IgD-negative memory B cell (primary cell): ENCODE results near the gene ATXN1L. TPM values are rescaled to one million over a fixed set of nuclear protein-coding genes. Genes with fewer than 3 reads are reported as not detected.
"Not testable (repeated sequence)": the region's sequence is repeated elsewhere in the genome, so short reads cannot be mapped to it uniquely, and the experiment has no call there.

Experiments
- H3K27ac Mint-ChIP-seq, 3 donors: one replicate each; pipeline ENCODE4 v1.8.0; 2020 to 2022; ENCODE audit warnings: mild to moderate bottlenecking in 3 of 3, mixed read lengths in 3 of 3, moderate library complexity in 1 of 3
- H3K27me3 Mint-ChIP-seq: one replicate; pipeline ENCODE4 v1.8.0; 2021; ENCODE audit warnings: mixed read lengths
- H3K36me3 Mint-ChIP-seq: one replicate; pipeline ENCODE4 v1.8.0; 2020; ENCODE audit warnings: mild to moderate bottlenecking, mixed read lengths
- H3K4me1 Mint-ChIP-seq, 3 donors: one replicate each; pipeline ENCODE4 v1.8.0; 2020 to 2022; ENCODE audit warnings: mixed read lengths in 3 of 3, mild to moderate bottlenecking in 1 of 3
- H3K4me3 Mint-ChIP-seq, 4 donors: one replicate each; pipeline ENCODE4 v1.8.0; 2020 to 2022; ENCODE audit warnings: mild to moderate bottlenecking in 4 of 4, mixed read lengths in 4 of 4, moderate library complexity in 3 of 4
- H3K9me3 Mint-ChIP-seq, 3 donors: one replicate each; pipeline ENCODE4 v1.8.0; 2020 to 2021; ENCODE audit warnings: mixed read lengths in 3 of 3, mild to moderate bottlenecking in 1 of 3
- polyA plus RNA-seq: library from polyadenylated mRNA; unstranded; fragments of 300-500 nt; fragmentation: Illumina TruSeq; gene quantifications from one replicate; pipeline ENCODE4 v1.2.3, GENCODE V29; 2021

The ATXN1L gene, protein sequence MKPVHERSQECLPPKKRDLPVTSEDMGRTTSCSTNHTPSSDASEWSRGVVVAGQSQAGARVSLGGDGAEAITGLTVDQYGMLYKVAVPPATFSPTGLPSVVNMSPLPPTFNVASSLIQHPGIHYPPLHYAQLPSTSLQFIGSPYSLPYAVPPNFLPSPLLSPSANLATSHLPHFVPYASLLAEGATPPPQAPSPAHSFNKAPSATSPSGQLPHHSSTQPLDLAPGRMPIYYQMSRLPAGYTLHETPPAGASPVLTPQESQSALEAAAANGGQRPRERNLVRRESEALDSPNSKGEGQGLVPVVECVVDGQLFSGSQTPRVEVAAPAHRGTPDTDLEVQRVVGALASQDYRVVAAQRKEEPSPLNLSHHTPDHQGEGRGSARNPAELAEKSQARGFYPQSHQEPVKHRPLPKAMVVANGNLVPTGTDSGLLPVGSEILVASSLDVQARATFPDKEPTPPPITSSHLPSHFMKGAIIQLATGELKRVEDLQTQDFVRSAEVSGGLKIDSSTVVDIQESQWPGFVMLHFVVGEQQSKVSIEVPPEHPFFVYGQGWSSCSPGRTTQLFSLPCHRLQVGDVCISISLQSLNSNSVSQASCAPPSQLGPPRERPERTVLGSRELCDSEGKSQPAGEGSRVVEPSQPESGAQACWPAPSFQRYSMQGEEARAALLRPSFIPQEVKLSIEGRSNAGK
- 5.4 TPM for polyA plus RNA-seq

DNA sequence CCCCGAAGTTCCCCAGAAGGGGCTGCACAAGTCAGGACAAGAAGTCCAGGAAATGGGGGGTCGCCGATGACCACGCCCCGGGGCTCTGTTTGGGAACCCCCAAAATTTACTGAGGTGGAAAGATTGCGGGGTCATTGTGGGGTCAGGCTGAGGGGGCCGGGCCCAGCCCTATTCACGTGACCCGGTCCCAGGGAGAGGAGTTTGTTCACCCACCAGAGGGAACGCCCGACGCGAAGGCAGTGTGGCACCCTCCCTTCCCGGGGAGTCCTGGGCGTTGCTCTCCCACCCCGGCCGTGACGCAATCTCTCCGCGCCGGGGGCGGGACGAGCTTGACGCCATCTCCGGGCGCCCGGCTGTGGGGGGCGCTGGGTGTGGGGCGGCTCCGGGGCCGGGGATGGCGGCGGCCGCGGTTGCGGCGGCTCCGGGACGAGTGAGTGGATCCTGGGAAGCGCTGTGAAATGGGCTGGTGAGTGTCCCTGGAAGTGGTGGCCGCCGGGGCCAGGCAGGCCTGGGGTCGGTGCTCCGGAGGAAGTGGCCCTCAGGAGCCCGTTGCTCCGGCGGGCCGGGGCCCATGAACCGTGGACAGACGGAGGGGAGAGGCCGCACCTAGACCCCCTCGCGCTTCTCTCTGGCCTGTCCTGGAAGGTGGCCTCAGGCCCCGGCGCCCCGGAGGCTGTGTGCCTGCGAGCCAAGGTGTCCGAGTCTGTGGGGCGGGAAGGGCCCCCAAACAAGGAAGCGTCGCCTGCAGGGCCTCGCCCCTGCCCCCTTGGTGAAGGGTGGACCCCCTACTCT is at the start of gene ATXN1L:
ATXN1L (plus strand) TSS at position 338 of the 792 bp plus-strand sequence. CDS start 3,765 bp downstream, outside the sequence.
- H3K9me3 Mint-ChIP-seq = no peaks in the 10 kb centered on the region
- no peaks in the 10 kb centered on the region for H3K27me3 Mint-ChIP-seq
- H3K4me1 Mint-ChIP-seq = peaks cover 32 to 51% (median 43%) of the 10 kb centered on the region in 3 donors
- peak within 1 kb of the TSS; percentile 89 to 99 (median 98) for H3K4me3 Mint-ChIP-seq
- peaks cover 7% of the 10 kb centered on the region for H3K36me3 Mint-ChIP-seq
- H3K27ac Mint-ChIP-seq = peak within 1 kb of the TSS; percentile 98 to 100 (median 99)

DNA sequence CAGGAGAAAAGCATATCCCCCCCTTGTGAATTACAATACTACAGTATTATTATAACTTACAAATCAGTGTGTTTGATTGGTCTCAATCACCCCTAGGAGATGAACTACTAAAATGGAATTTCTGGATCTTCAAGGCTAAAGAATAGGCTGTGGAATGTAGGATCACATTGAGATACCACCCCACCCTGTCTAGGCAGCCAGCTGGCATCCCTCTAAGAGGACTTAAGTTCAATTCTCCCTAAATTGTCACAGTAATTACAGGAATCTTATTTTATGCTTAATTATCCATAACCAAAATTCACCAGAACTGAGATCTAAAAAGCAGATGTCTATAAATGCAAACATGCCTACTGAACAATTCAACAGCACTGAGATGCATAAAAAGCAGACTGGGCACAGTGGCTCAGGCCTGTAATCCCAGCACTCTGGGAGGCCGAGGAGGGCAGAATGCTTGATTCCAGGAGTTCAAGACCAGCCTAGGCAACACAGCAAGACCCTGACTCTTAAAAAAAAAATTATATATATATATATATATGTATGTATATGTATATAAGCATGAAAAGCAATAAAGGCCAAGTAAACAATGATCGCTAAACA is 49.2 kb upstream of the ATXN1L start:
- Mint-ChIP-seq H3K27me3 (no peaks in the 10 kb centered on the region), H3K36me3 (no peaks in the 10 kb centered on the region), H3K27ac (no peak overlapping the region), H3K4me3 (no peak overlapping the region), H3K9me3 (no peaks in the 10 kb centered on the region), H3K4me1 (peaks cover 26 to 32% (median 29%) of the 10 kb centered on the region in 3 donors)

DNA sequence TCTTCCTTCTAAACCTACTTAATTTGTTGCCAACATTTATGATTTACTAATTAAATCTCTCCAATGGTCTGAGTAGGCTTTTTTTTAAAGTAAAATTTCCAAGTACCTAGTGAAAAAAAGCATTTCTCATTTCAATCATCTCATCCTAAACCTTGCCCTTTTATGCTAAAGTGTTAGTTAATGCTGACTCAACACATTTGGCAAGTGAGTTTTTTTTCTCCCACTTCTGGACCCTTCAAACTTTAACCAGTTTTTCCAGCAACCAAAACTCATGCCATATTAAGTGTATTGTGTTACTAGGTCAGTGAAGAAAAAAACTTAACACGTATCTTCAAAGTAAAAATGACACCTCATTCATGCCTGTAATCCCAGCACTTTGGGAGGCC is 42.5 kb upstream of the ATXN1L start:
- Mint-ChIP-seq H3K27ac (no peak overlapping the region), H3K36me3 (no peaks in the 10 kb centered on the region), H3K27me3 (no peaks in the 10 kb centered on the region), H3K4me3 (no peak overlapping the region), H3K4me1 (peaks cover 16 to 28% (median 23%) of the 10 kb centered on the region in 3 donors), H3K9me3 (no peaks in the 10 kb centered on the region)

DNA sequence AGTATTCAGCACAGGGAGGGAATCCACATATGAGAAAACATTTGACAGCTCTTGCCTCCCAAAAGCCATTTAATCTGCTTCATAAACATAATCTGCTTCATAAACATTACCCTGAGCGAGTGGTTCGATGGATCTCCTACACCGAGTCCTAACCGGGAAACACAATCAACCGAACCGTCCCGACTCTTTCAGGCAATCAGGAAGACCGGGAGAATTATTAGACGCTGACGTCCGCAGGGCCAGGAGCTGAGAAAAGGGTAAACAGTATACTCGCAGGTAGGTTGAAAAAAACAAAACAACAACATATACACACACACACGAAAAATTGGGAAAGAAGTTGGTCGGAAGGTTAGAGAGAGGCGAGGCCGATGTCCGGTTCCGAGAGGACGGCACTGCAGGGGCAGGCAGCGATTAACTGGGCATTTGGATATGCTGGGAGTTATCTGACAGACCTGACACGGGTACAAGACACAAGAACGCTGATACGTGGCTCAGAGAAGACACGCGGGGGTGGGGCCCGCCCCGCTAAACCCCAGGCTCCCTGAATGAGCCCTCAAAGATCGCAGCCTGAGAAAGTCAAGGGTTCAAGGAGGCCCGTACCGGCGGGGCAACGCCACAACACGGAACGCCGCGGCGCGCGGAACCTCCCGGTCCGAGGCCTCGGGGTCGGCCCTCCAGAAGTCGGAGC is 37.7 kb upstream of the ATXN1L start:
- Mint-ChIP-seq H3K9me3 (no peaks in the 10 kb centered on the region), H3K4me1 (peaks cover 22 to 31% (median 26%) of the 10 kb centered on the region in 3 donors), H3K27me3 (no peaks in the 10 kb centered on the region), H3K36me3 (no peaks in the 10 kb centered on the region), H3K27ac (peak overlapping the region; percentile 99 to 100 (median 100)), H3K4me3 (peak overlapping the region; percentile 93 to 99 (median 98))

DNA sequence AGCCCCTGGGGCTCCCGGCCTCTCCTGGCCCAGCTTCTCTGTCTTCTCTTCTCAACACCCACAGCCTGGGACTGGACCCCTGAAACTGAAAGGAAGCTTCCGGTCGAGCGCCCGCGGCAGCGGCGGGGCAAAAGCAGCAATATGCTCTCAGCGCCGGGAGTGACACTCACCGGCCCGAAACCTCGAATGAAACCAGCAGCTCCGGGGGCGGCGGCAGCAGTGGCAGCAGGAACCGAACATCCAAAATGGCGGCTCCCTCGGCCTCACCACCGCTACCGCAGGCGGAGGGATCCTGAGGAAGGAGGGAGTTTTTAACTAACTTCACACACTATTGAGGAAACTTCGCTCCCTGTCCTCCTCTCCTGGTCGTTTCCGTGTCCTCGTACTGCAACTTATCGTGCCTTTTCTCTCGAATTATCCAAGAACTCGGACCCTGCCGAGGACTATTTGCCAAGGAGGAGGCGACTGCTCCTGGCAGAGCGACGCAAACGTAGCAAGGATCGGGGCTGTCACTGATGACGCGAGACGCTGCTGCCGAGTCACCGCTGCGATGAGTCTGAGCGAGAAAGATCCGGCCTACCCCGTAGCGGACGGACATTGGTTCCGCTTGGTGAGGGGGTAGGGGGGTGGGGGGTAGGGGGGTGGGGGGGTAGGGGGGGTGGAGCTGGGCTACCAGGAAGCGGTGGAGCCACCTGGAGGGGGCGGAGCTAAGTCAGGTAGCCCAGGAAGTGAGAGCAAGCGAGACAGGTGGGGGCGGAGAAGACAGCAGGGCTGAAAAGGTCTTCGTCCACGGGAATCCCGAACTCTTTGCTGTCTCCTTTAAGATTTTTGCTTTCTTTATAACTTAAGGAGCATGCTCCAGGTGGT is 37.0 kb upstream of the ATXN1L start, which contains the start of gene AP1G1:
AP1G1 (minus strand) TSS at position 242 of the 867 bp plus-strand sequence. CDS start 19,355 bp downstream, outside the sequence.
- peak within 1 kb of the TSS; percentile 93 to 99 (median 98) for H3K4me3 Mint-ChIP-seq
- peaks cover 22 to 28% (median 26%) of the 10 kb centered on the region in 3 donors for H3K4me1 Mint-ChIP-seq
- H3K27me3 Mint-ChIP-seq = no peaks in the 10 kb centered on the region
- peak within 1 kb of the TSS; percentile 99 to 100 (median 100) for H3K27ac Mint-ChIP-seq
- H3K36me3 Mint-ChIP-seq = no peaks in the 10 kb centered on the region
- no peaks in the 10 kb centered on the region for H3K9me3 Mint-ChIP-seq

DNA sequence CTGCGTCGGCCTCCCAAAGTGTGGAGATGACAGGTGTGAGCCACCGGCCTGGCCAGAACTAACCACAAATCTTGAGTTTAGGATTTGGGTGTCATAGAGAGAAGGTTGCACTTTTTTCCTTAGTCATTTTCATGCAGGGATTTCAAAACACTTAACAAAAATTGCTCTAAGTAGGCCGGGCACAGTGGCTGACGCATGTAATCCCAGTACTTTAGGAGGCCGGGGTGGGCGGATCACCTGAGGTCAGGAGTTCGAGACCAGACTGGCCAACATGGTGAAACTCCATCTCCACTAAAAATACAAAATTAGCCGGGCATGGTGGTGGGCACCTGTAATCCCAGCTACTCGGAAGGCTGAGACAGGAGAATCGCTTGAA is 35.6 kb upstream of the ATXN1L start:
- peaks cover 20 to 26% (median 25%) of the 10 kb centered on the region in 3 donors for H3K4me1 Mint-ChIP-seq

DNA sequence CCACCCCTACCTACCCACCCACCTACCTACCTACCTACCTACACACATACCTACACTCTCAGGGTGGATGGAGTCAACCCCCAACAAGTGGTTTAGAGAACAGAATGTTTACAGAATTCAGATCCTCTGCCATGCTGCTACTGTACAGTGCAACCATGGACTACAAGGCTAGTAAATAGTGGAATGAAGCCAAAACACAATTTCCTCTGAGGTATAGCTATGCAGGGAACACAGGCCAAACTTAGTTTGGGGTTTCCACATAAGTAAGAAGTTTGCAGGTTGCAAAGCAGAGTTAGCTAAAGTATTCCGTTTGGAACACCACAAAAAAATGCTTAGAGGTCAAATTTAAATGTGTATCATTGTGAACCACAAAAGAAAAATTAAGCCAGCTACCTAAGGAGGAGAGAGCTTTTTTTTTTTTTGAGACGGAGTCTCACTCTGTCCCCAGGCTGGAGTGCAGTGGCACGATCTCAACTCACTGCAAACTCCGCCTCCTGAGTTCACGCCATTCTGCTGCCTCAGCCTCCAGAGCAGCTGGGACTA is 34.4 kb upstream of the ATXN1L start:
- Mint-ChIP-seq H3K27me3 (no peaks in the 10 kb centered on the region), H3K27ac (peak overlapping the region in 1 of 3 donors; percentile 16), H3K4me3 (peak overlapping the region in 1 of 4 donors; percentile 74), H3K36me3 (no peaks in the 10 kb centered on the region), H3K9me3 (no peaks in the 10 kb centered on the region), H3K4me1 (peaks cover 22 to 24% (median 23%) of the 10 kb centered on the region in 3 donors)

More for the DNA sequence above, 35.6 kb upstream of the ATXN1L start:
- peak overlapping the region; percentile 99 to 100 (median 100) for H3K27ac Mint-ChIP-seq
- not testable (repeated sequence) for H3K27me3 Mint-ChIP-seq, H3K36me3 Mint-ChIP-seq, H3K9me3 Mint-ChIP-seq
- H3K4me3 Mint-ChIP-seq = peak overlapping the region in 3 of 4 donors; percentile 34 to 97 (median 81)

DNA sequence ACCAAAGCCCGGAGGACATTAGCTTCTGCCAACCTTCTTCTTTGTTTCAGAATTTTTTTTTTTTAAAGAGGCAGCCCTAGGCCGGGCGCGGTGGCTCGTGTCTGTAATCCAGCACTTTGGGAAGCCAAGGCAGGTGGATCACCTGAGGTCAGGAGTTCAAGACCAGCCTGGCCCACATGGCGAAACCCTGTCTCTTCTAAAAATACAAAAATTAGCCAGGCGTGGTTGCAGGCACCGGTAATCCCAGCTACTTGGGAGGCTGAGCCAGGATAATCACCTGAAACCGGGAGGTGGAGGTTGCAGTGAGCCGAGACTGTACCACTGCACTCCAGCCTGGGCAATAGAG is 28.6 kb upstream of the ATXN1L start:
- Mint-ChIP-seq H3K4me3 (peak overlapping the region; percentile 44 to 97 (median 69)), H3K27ac (peak overlapping the region; percentile 67 to 93 (median 91)), H3K4me1 (peaks cover 15 to 20% (median 19%) of the 10 kb centered on the region in 3 donors)
- not testable (repeated sequence) for H3K36me3 Mint-ChIP-seq, H3K27me3 Mint-ChIP-seq, H3K9me3 Mint-ChIP-seq

DNA sequence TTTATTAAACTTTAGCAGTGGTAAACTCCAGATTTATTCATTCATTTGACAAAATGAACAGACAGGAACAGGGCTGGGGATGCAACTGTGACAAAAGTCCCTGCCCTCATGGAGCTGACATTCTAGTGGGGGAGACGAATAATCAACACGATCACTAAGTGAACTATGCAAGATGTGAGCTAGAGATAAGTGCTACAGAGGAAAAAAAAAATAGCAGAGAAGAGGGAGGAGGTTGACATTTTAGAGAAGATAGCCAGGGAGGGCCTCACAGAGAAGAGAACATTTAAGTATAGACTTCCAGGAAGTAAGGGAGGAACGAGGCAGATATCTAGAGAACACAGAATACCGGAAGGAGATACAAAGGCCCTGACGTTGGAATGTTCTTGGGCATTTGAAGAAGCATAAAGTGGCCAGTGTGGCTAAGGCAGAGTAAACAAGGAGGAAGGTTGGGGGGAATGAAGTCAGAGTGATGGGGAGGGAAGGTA is 19.2 kb upstream of the ATXN1L start:
- H3K36me3 Mint-ChIP-seq = no peaks in the 10 kb centered on the region
- H3K27me3 Mint-ChIP-seq = no peaks in the 10 kb centered on the region
- no peak overlapping the region for H3K27ac Mint-ChIP-seq
- H3K4me1 Mint-ChIP-seq = no peaks in the 10 kb centered on the region
- H3K9me3 Mint-ChIP-seq = no peaks in the 10 kb centered on the region
- no peak overlapping the region for H3K4me3 Mint-ChIP-seq

DNA sequence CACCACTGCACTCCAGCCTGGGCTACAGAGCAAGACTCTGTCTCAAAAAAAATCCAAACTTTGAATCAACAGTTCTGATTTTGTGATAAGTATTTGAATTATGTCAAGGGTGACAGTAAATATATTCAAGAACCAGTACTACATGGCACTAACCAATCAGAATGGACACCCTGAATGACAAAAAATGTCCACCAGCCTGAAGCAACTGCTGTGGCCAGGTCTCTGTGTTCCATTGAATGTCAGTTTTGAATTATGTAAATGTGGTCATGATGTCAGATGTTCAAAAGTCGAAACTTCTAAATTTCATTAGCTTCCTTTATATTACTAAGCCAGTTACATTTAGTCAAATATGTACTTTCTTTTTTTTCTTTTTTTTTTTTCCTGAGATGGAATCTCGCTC is 15.4 kb upstream of the ATXN1L start:
- H3K4me1 Mint-ChIP-seq = no peaks in the 10 kb centered on the region
- H3K27ac Mint-ChIP-seq = no peak overlapping the region
- no peaks in the 10 kb centered on the region for H3K27me3 Mint-ChIP-seq
- no peaks in the 10 kb centered on the region for H3K36me3 Mint-ChIP-seq
- H3K9me3 Mint-ChIP-seq = no peaks in the 10 kb centered on the region
- H3K4me3 Mint-ChIP-seq = no peak overlapping the region

DNA sequence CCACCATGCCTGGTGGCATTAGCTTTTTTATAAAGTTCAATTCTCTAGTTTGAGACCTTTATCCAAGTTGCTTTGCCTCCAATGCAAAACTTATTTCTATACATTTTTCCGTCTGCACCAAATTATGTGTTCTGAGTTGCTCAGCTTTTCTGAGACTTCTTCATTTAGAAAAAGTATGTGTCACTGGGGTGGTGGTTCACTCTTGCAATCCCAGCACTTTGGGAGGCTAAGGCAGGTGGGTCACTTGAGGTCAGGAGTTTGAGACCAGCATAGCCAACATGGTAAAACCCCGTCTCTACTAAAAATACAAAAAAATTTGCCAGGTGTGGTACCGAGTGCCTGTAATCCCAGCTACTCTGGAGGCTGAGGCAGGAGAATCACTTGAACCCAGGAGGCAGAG is 14.1 kb upstream of the ATXN1L start:
- not testable (repeated sequence) for H3K27me3 Mint-ChIP-seq, H3K36me3 Mint-ChIP-seq, H3K9me3 Mint-ChIP-seq, H3K4me3 Mint-ChIP-seq, H3K4me1 Mint-ChIP-seq, H3K27ac Mint-ChIP-seq

DNA sequence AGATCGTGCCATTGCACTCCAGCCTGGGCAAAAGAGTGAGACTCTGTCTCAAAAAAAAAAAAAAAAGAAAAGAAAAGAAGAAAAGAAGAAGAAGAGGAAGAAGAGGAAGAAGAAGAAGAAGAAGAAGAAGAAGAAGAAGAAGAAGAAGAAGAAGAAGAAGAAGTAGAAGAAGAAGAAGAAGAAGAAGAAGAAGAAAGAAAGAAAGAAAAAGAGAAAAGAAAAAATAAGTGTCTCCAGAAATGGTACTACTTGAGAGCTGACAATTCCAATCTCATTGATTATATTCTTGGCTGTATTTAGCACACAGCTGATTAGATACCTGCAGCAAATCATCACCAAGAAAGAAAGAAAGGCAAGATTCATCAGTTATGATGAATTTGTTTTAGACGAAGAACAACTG is 13.7 kb upstream of the ATXN1L start:
- H3K36me3 Mint-ChIP-seq, H3K27ac Mint-ChIP-seq, H3K27me3 Mint-ChIP-seq, H3K9me3 Mint-ChIP-seq, H3K4me3 Mint-ChIP-seq, H3K4me1 Mint-ChIP-seq: not testable (repeated sequence)

DNA sequence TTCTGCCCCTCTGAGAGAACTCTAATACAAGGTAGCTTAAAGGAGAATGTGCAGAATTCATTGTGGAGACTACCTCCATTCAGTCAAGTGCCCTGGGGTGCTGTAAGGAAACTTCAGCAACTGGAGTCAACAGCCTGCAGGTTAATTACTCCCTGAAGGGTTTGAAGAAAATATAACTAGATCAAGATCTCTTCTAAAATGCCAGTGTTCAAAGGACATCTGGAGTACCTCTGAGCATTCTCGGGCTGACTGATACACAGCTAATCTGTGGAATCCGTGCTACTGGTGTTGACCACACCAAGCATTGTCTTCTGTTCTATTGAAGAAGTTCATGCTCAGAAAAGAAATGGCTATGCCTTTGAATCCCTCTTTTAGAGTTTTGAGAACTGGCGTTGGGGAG is 11.5 kb upstream of the ATXN1L start:
- Mint-ChIP-seq H3K4me1 (no peaks in the 10 kb centered on the region), H3K4me3 (no peak overlapping the region), H3K27ac (no peak overlapping the region), H3K9me3 (no peaks in the 10 kb centered on the region), H3K27me3 (no peaks in the 10 kb centered on the region), H3K36me3 (no peaks in the 10 kb centered on the region)
